Neural crest cell (in vitro differentiated cells): Measurements from ENCODE around the gene SNX9. TPM values are rescaled to one million over a fixed set of nuclear protein-coding genes. Genes with fewer than 3 reads are reported as not detected.

Experiments used
- DNase-seq: peaks from one replicate; pipeline ENCODE4 v3.0.0; 2021; ENCODE audit warnings: low read depth, mixed read lengths, low spot score
- H3K27ac Mint-ChIP-seq: one replicate; pipeline ENCODE4 v1.8.0; 2021; ENCODE audit warnings: mild to moderate bottlenecking, mixed read lengths; ENCODE audit not compliant: unreplicated experiment
- H3K27me3 Mint-ChIP-seq: 2 replicates; pipeline ENCODE4 v1.8.0; 2021; ENCODE audit warnings: low read depth, mild to moderate bottlenecking, mixed read lengths
- H3K36me3 Mint-ChIP-seq: 2 replicates; pipeline ENCODE4 v1.8.0; 2021; ENCODE audit warnings: low read depth, mild to moderate bottlenecking, mixed read lengths
- H3K4me1 Mint-ChIP-seq: 2 replicates; pipeline ENCODE4 v1.8.0; 2021; ENCODE audit warnings: mixed read lengths
- H3K4me3 Mint-ChIP-seq: one replicate; pipeline ENCODE4 v1.8.0; 2021; ENCODE audit warnings: mild to moderate bottlenecking, mixed read lengths
- H3K9me3 Mint-ChIP-seq: 2 replicates; pipeline ENCODE4 v1.8.0; 2021; ENCODE audit warnings: mixed read lengths
- total RNA-seq: library from RNA; stranded (reverse); gene quantifications from 2 replicates; pipeline ENCODE4 v1.2.1, GENCODE V29; 2021
- TF ChIP-seq, protein P1 (sequence below): fragments of 200-600 bp; sonication (generic); conservative IDR thresholded peaks from 2 replicates; pipeline ENCODE4 v1.5.0; 2021; ENCODE audit warnings: antibody characterized with exemption, mild to moderate bottlenecking

SNX9 gene
- total RNA-seq, 1 donor from 2014 or later = 18.1 TPM

DNA sequence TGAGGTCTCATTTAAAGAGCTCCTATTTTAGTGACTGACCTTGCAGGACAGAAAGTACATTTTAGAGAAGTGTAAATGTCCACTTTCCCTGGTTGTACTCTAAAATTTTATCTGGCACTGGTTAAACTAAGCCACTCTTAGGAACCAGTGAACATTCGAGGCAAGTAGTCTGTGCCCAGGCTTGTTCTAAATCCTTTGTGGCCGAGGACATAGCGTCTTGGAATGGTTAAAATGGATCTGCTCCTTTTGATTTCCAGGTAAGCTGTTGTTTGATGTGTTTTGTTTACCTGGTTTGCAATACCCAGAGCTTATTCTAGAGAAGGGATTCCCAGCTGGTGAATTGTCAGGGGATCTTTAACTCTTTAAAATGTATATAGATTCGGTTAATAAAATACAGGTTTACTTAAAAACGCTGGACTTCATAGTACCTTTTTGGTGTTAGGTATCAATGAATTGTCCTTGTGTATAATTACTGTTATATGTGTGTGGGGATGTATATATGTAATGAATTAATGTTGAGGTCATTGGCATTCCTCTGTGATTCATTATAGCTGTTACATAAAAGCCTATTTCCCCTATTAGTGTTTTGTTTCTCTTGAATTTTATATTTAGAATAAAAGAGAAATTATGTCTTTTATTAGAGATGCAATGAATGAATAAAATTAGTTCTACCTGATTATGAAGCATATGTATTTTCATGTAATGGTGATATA lies 15.8 kb downstream of the SNX9 start:
- H3K4me1 Mint-ChIP-seq = peaks cover 24% of the 10 kb centered on the region
- H3K9me3 Mint-ChIP-seq = no peaks in the 10 kb centered on the region
- H3K4me3 Mint-ChIP-seq = no peak overlapping the region
- DNase-seq = no peak
- H3K27ac Mint-ChIP-seq = no peak overlapping the region
- H3K27me3 Mint-ChIP-seq = no peaks in the 10 kb centered on the region
- TF ChIP-seq, protein P1, sequence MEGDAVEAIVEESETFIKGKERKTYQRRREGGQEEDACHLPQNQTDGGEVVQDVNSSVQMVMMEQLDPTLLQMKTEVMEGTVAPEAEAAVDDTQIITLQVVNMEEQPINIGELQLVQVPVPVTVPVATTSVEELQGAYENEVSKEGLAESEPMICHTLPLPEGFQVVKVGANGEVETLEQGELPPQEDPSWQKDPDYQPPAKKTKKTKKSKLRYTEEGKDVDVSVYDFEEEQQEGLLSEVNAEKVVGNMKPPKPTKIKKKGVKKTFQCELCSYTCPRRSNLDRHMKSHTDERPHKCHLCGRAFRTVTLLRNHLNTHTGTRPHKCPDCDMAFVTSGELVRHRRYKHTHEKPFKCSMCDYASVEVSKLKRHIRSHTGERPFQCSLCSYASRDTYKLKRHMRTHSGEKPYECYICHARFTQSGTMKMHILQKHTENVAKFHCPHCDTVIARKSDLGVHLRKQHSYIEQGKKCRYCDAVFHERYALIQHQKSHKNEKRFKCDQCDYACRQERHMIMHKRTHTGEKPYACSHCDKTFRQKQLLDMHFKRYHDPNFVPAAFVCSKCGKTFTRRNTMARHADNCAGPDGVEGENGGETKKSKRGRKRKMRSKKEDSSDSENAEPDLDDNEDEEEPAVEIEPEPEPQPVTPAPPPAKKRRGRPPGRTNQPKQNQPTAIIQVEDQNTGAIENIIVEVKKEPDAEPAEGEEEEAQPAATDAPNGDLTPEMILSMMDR = no peak
- H3K36me3 Mint-ChIP-seq = peaks cover 13% of the 10 kb centered on the region

DNA sequence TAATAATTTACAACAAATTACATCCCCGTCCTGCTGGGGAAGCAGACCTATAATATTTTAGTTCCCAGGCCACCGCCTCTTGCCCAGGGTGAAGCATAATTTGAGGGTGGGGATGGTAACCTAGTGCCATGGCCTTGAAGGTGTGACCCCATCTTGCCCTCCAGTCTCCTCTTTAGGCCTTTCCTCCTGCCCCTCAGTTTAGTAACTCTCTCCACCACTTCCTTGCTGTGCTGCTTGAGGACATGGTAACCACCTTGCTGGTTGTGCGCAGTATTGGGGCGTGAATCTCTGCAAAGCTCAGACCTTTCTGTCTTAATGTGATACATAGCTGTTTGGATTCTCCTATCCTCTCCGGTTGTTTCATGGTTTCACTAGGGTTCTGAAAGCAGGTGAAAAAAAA lies 16.6 kb downstream of the SNX9 start:
- no peak overlapping the region for H3K4me3 Mint-ChIP-seq
- peaks cover 12% of the 10 kb centered on the region for H3K36me3 Mint-ChIP-seq
- no peak for DNase-seq
- H3K4me1 Mint-ChIP-seq = peaks cover 21% of the 10 kb centered on the region
- no peaks in the 10 kb centered on the region for H3K9me3 Mint-ChIP-seq
- no peak overlapping the region for H3K27ac Mint-ChIP-seq
- no peaks in the 10 kb centered on the region for H3K27me3 Mint-ChIP-seq
- TF ChIP-seq, protein P1 = no peak

DNA sequence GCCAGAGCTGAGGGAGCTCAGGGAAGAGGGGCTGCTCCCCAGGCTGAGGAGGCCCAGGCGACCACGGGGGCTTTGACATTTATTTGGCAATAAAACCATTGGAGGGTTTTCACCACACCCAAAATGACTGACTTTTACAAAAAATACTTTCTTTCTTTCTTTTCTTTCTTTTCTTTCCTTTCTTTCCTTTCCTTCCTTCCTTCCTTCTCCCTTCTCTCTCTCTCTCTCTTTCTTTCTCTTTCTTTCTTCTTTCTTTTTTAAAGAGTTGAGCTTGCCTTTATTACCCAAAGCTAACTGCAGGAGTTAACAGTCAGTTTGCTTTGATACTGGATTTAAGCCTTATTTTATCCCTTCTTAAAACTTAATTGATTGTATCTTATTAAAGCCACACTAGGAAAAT lies 17.2 kb downstream of the SNX9 start:
- H3K4me1 Mint-ChIP-seq = peaks cover 20% of the 10 kb centered on the region
- DNase-seq = no peak
- H3K27me3 Mint-ChIP-seq = no peaks in the 10 kb centered on the region
- TF ChIP-seq, protein P1 = no peak
- H3K4me3 Mint-ChIP-seq = no peak overlapping the region
- no peaks in the 10 kb centered on the region for H3K9me3 Mint-ChIP-seq
- peak overlapping the region; percentile 22 for H3K27ac Mint-ChIP-seq
- H3K36me3 Mint-ChIP-seq = peaks cover 11% of the 10 kb centered on the region

DNA sequence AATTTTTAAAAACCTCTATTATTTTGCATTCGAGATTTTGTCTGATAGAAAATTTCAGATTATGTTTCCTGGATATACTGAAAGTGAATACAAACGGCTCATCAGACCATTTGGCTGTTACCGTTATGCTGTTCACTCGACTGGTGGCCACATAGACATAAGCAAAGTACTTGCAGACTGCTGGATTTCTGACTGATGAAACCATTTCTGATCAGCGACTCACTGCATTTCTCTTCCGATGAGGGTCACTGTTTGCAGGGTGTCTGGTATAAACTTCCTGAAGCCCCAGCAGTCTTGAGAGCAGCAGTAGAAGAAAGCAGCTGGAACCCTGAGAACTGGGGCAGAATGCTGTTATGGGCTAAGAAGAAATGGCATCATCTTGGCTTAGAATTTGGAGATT lies 17.7 kb downstream of the SNX9 start:
- Mint-ChIP-seq H3K27me3 (no peaks in the 10 kb centered on the region), H3K4me3 (no peak overlapping the region), H3K4me1 (peaks cover 20% of the 10 kb centered on the region), H3K9me3 (no peaks in the 10 kb centered on the region), H3K27ac (no peak overlapping the region), H3K36me3 (peaks cover 7% of the 10 kb centered on the region)
- DNase-seq = no peak
- TF ChIP-seq, protein P1 = no peak

DNA sequence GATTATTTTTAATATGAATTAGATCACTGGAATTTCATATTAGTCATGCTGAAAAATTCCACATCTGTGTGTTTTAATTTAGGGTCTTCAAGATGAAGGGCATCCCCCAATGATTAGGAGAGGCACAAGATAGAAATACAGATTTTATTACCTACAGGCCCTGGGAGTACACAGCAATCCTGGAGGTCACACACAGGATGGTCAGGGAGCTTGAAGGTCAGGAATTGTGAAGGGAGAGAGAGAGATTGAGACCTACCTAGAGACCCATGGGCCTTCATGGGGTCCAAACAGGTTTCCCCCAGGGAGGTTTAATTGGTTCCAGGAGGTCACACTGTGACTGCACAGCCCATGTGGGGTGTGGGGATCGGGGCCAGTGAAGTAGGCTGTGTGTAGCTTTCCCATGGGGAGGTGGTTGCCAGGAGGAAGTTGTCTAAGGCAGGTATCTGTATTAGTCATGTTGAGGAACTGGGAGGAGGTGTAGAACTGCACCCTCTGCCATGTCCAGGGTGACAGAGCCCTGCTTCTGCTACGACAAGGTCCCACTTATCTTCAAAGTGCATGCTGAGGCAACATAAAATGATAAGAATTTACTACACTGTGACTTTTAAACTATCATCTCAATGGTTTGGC lies 18.3 kb downstream of the SNX9 start:
- H3K4me1 Mint-ChIP-seq = peaks cover 17% of the 10 kb centered on the region
- no peak overlapping the region for H3K27ac Mint-ChIP-seq
- peaks cover 3% of the 10 kb centered on the region for H3K36me3 Mint-ChIP-seq
- TF ChIP-seq, protein P1 = no peak
- H3K9me3 Mint-ChIP-seq = no peaks in the 10 kb centered on the region
- DNase-seq = no peak
- no peak overlapping the region for H3K4me3 Mint-ChIP-seq
- no peaks in the 10 kb centered on the region for H3K27me3 Mint-ChIP-seq
